ENCODE results near the gene GRAMD2A. TPM values are rescaled to one million over a fixed set of nuclear protein-coding genes. Genes with fewer than 3 reads are reported as not detected.

Gene GRAMD2A
- total RNA-seq, 1 donor from 2014 or later, result 5.5 TPM

DNA sequence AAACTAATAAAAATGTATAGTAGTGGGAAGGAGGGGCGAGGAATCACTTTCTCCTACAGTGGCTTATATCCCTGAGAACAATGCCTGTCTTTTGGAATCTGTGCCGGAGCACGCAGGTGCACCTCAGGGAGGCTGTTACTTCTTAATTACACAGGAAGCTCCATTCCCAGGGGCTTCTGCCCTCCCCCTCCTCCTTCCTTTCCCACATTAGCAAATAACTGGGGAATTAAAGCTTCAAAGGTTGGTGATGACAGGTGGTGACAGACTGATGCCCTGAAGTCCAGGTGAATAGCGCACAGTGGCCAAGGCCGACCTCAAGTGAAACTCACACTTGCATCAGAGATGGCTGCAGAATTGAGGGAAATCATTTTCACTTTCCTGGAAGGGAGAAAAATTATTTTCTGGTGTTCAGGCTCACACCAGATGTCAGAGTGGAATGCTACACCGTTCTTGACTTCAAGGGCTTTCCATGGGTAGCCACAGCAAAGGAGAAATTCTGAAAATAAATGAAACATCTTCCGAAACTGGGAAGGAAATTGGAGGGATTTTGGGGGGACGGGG is 3.7 kb downstream of the GRAMD2A start:
- DNase-seq (ENCODE audit: low read depth) (no peak), FAIRE-seq (no peak)
- Histone ChIP-seq H3K4me3 (ENCODE audit: low read depth, low read length) (no peak overlapping the region), H3K36me3 (ENCODE audit: control insufficient read depth, insufficient read depth, low read length) (no peaks in the 10 kb centered on the region), H3K27me3 (ENCODE audit: control insufficient read depth, insufficient read depth, low read length) (no peaks in the 10 kb centered on the region)
- TF ChIP-seq, protein P1, sequence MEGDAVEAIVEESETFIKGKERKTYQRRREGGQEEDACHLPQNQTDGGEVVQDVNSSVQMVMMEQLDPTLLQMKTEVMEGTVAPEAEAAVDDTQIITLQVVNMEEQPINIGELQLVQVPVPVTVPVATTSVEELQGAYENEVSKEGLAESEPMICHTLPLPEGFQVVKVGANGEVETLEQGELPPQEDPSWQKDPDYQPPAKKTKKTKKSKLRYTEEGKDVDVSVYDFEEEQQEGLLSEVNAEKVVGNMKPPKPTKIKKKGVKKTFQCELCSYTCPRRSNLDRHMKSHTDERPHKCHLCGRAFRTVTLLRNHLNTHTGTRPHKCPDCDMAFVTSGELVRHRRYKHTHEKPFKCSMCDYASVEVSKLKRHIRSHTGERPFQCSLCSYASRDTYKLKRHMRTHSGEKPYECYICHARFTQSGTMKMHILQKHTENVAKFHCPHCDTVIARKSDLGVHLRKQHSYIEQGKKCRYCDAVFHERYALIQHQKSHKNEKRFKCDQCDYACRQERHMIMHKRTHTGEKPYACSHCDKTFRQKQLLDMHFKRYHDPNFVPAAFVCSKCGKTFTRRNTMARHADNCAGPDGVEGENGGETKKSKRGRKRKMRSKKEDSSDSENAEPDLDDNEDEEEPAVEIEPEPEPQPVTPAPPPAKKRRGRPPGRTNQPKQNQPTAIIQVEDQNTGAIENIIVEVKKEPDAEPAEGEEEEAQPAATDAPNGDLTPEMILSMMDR (IDR thresholded peaks at IDR 0.05; ENCODE audit: insufficient read depth, low read length, severe bottlenecking), result no peak

DNA sequence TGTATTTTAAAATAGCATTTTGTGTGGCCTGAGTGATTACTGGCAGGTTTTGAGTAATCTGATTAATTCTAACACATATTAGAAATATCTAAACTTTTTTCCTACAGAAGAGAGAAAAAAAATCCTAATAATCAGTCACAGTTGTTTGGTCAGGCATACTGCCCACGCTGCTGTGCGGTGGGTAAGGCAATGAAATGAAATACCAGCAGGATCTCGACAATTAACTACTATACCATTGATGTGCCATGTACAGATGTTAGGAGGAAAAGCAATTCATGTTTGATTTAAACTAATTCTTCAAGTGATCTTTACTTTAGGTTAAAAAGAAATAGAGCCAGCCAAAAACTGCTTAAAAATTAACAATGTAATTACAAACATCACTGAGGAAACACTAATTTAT is 5.2 kb downstream of the GRAMD2A start:
- FAIRE-seq (no peak), DNase-seq (ENCODE audit: low read depth) (no peak)

DNA sequence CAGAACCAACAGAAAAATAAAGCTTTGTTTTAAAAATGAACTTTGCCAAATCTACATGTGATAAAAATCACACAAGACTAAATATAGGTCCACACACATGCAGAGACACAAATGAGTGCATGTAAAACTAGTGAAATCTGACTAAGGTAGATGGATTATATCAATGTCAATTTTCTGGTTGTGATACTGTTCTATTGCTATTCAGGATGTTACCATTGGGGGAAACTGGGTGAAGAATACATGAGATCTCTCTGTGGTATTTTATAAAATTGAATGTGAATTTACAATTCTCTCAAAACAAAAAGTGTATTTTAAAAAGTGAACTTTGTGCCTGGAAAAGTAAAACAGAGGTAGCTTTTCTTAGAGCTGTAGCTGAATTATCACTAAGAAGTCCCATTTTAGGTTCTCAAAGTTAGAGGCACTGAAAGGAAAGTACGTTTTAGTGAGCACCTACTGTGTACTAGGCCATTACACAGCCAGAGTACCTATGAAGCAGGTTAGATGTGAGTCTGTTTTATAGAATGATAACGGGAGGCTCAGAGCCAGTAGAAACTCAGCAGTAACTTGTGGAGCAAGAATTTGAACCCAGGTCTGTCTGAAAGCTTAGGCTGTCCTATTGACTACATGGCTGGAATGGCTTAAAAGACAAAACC is 8.2 kb downstream of the GRAMD2A start:
- DNase-seq (ENCODE audit: low read depth) (no peak), FAIRE-seq (no peak)

More for the DNA sequence above, 5.2 kb downstream of the GRAMD2A start:
- Histone ChIP-seq H3K27me3 (ENCODE audit: control insufficient read depth, insufficient read depth, low read length) (no peaks in the 10 kb centered on the region), H3K36me3 (ENCODE audit: control insufficient read depth, insufficient read depth, low read length) (no peaks in the 10 kb centered on the region), H3K4me3 (ENCODE audit: low read depth, low read length) (no peak overlapping the region)
- TF ChIP-seq, protein P1 (IDR thresholded peaks at IDR 0.05; ENCODE audit: insufficient read depth, low read length, severe bottlenecking), result no peak

DNA sequence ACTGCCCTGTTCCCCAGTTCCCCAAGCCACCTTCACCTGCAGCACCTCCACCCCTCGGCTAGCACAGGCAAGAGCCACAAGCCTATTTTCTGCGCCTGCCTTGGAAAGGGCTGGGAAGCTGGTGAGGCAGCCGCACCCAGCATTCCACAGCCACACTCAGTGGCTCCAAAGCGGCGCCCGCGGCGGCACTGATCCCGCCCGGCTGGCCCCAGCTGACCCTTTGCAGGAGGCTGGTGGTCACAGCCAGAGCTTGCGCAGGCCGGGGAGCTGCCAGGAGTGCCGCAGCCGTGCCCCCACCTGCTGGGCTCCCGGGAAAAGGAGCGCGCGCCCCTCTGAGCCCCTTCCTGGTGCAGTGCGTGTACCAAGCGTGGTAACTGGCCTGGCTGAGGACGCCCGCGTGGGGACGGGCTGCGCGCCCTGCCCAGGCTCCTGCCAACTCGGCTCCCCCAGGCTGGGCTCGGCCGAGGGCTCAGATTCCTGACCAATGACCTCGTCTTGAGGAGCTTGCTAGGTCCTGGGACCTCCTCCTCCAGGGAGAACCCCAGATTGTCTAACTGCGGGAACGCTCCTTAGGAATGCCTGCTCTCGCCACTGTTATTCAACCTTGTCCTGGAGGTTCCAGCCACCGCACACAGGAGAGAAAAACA is 13.3 kb downstream of the GRAMD2A start:
- H3K27me3 ChIP-seq (ENCODE audit: control insufficient read depth, insufficient read depth, low read length), result no peaks in the 10 kb centered on the region
- TF ChIP-seq, protein P1 (IDR thresholded peaks at IDR 0.05; ENCODE audit: insufficient read depth, low read length, severe bottlenecking), result no peak
- peak overlapping the region; percentile 32 for H3K4me3 ChIP-seq (ENCODE audit: low read depth, low read length)
- H3K36me3 ChIP-seq (ENCODE audit: control insufficient read depth, insufficient read depth, low read length), result no peaks in the 10 kb centered on the region
- FAIRE-seq (no peak), DNase-seq (ENCODE audit: low read depth) (no peak)

More for the DNA sequence above, 8.2 kb downstream of the GRAMD2A start:
- no peaks in the 10 kb centered on the region for H3K36me3 ChIP-seq (ENCODE audit: control insufficient read depth, insufficient read depth, low read length)
- TF ChIP-seq, protein P1 (IDR thresholded peaks at IDR 0.05; ENCODE audit: insufficient read depth, low read length, severe bottlenecking), result no peak
- H3K27me3 ChIP-seq (ENCODE audit: control insufficient read depth, insufficient read depth, low read length), result no peaks in the 10 kb centered on the region
- no peak overlapping the region for H3K4me3 ChIP-seq (ENCODE audit: low read depth, low read length)

DNA sequence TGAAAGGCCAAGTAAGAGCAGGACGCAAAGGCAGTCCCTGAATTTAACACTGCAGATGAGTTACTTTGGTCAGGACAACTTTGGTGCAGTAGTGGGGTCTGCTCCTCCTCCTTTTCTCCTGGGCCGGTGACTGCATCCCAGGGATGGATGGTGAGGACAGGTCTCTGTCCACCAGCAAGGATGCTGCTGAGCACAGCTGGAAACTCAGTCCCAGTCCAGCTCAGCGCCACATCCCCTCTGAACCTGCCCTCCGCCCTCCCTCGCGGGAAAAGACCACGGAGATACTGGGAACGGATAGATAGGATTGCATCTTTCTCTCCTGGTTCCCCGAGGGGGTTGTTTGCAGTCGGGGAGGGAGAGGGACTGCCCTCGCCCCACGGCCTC is 13.8 kb downstream of the GRAMD2A start:
- Histone ChIP-seq H3K36me3 (ENCODE audit: control insufficient read depth, insufficient read depth, low read length) (no peaks in the 10 kb centered on the region), H3K27me3 (ENCODE audit: control insufficient read depth, insufficient read depth, low read length) (no peaks in the 10 kb centered on the region), H3K4me3 (ENCODE audit: low read depth, low read length) (no peak overlapping the region)
- TF ChIP-seq, protein P1 (IDR thresholded peaks at IDR 0.05; ENCODE audit: insufficient read depth, low read length, severe bottlenecking), result no peak
- FAIRE-seq, result no peak
- no peak for DNase-seq (ENCODE audit: low read depth)
